HCT116 (cell line): ENCODE measurements around the gene AATF. TPM values are rescaled to one million over a fixed set of nuclear protein-coding genes. Genes with fewer than 3 reads are reported as not detected.

Source experiments
- ATAC-seq: fragments of 200-7000 bp; cut with Tn5 transposase; 2 replicates; pipeline ENCODE4 v1.9.1; 2020; ENCODE audit warnings: mild to moderate bottlenecking, moderate library complexity
- BruUV-seq: library from RNA; stranded (reverse); fragments of 400-500 nt; replicated peaks from 2 replicates; lab custom pipeline; 2021; lab: Mats Ljungman, UMichigan
- CTCF ChIA-PET: fragments of 300-600 bp; sonication (Branson Sonifier 250); formaldehyde crosslinking; loops from one replicate; lab custom pipeline; 2021; ENCODE audit warnings: antibody characterized with exemption; lab: Charles Lee
- POLR2A ChIA-PET: fragments of 300-600, 350-600 bp; sonication (Branson Sonifier 250); formaldehyde crosslinking; loops from one replicate; lab custom pipeline; 2021; ENCODE audit warnings: antibody characterized with exemption; lab: Charles Lee
- RAD21 ChIA-PET, 2 experiments: fragments of 300-600 bp; sonication (Branson Sonifier 250); formaldehyde crosslinking; loops; one replicate each; lab custom pipeline; 2023; ENCODE audit warnings: low total read pairs in 2 of 2; ENCODE audit not compliant: uncharacterized antibody in 2 of 2, unreplicated experiment in 2 of 2, low non-redundant PET in 1 of 2; lab: Charles Lee
- DNase-seq: peaks from one replicate; pipeline ENCODE4 v3.0.0-alpha.2; 2010; ENCODE audit warnings: low read depth, low spot score
- H2AFZ ChIP-seq: fragments of 200-600 bp; shearing (Covaris generic), sonication (generic); 2 replicates; pipeline ENCODE4 v1.6.1; 2017; ENCODE audit warnings: low read depth, mixed run types, mixed read lengths, antibody characterized with exemption, low read length; ENCODE audit not compliant: poor library complexity, severe bottlenecking
- H3K27ac ChIP-seq: 2 replicates; pipeline ENCODE4 v1.5.1; 2012; ENCODE audit warnings: low read depth, low read length
- H3K27me3 ChIP-seq: fragments of 200-600 bp; sonication (generic); 2 replicates; pipeline ENCODE4 v1.6.1; 2016; ENCODE audit warnings: mixed run types, low read length, mixed read lengths; ENCODE audit not compliant: insufficient read depth
- H3K36me3 ChIP-seq, 2 experiments: fragments of 200-500 bp in 1 of 2; fragments of 200-600 bp in 1 of 2; sonication (Bioruptor generic) in 1 of 2; sonication (generic) in 1 of 2; 2 replicates each; pipeline versions ENCODE4 v1.5.1 to v1.6.1; 2014 to 2016; ENCODE audit warnings: low read length in 2 of 2, inconsistent platforms in 1 of 2, mixed read lengths in 1 of 2, mixed run types in 1 of 2; ENCODE audit not compliant: insufficient read depth in 2 of 2, control insufficient read depth in 1 of 2
- H3K4me1 ChIP-seq, 2 experiments: fragments of 200-600 bp in 1 of 2; sonication (generic) in 1 of 2; 2 replicates each; pipeline versions ENCODE4 v1.5.1 to v1.6.1; 2012 to 2017; ENCODE audit warnings: low read length in 2 of 2, inconsistent platforms in 1 of 2, mild to moderate bottlenecking in 1 of 2, mixed read lengths in 1 of 2, mixed run types in 1 of 2, moderate library complexity in 1 of 2; ENCODE audit not compliant: insufficient read depth in 2 of 2, control insufficient read depth in 1 of 2
- H3K4me2 ChIP-seq: fragments of 200-600 bp; sonication (generic); 2 replicates; pipeline ENCODE4 v1.6.1; 2017; ENCODE audit warnings: mixed run types, low read length, mixed read lengths
- H3K4me3 ChIP-seq, 2 experiments: fragments of 200-600 bp in 1 of 2; sonication (generic) in 1 of 2; replicated peaks in 1 of 2; 2 replicates each; pipeline ENCODE4 v1.5.1; 2011 to 2016; ENCODE audit warnings: low read length in 2 of 2, control low read depth in 1 of 2, low read depth in 1 of 2, mild to moderate bottlenecking in 1 of 2, mixed read lengths in 1 of 2, mixed run types in 1 of 2
- H3K79me2 ChIP-seq: fragments of 200-600 bp; sonication (generic); 2 replicates; pipeline ENCODE4 v1.6.1; 2017; ENCODE audit warnings: mild to moderate bottlenecking, mixed run types, low read length, moderate library complexity, mixed read lengths; ENCODE audit not compliant: insufficient read depth
- H3K9ac ChIP-seq: fragments of 200-600 bp; sonication (generic); 2 replicates; pipeline ENCODE4 v1.6.1; 2016; ENCODE audit warnings: low read length, mixed read lengths
- H3K9me2 ChIP-seq: fragments of 200-600 bp; sonication (generic), shearing (Covaris generic); 2 replicates; pipeline ENCODE4 v1.6.1; 2017; ENCODE audit warnings: mixed run types, mild to moderate bottlenecking, moderate library complexity; ENCODE audit not compliant: insufficient read depth
- H3K9me3 ChIP-seq, 2 experiments: fragments of 200-500 bp in 1 of 2; fragments of 200-600 bp in 1 of 2; sonication (Bioruptor generic) in 1 of 2; sonication (generic) in 1 of 2; 2 replicates each; pipeline ENCODE4 v1.6.1; 2014 to 2017; ENCODE audit warnings: low read length in 2 of 2, mixed read lengths in 2 of 2, inconsistent platforms in 1 of 2, low read depth in 1 of 2, mild to moderate bottlenecking in 1 of 2, mixed run types in 1 of 2, moderate library complexity in 1 of 2; ENCODE audit not compliant: control insufficient read depth in 1 of 2, insufficient read depth in 1 of 2
- H4K20me1 ChIP-seq: fragments of 200-600 bp; sonication (generic), shearing (Covaris generic); 2 replicates; pipeline ENCODE4 v1.6.1; 2017; ENCODE audit warnings: mixed run types, mild to moderate bottlenecking, moderate library complexity; ENCODE audit not compliant: insufficient read depth
- ATF3 ChIP-seq: IDR thresholded peaks from 2 replicates; pipeline ENCODE4 v1.6.1; 2012
- EGR1 ChIP-seq: IDR thresholded peaks from 2 replicates; pipeline ENCODE4 v1.6.1; 2012; ENCODE audit warnings: low read depth
- ELF1 ChIP-seq: IDR thresholded peaks from 2 replicates; pipeline ENCODE4 v1.6.1; 2012; ENCODE audit warnings: low read depth, borderline replicate concordance
- EZH2 ChIP-seq: fragments of 200-600 bp; sonication (generic); IDR thresholded peaks from 2 replicates; pipeline ENCODE4 v1.6.1; 2017; ENCODE audit warnings: antibody characterized with exemption, mixed run types
- EZH2phosphoT487 ChIP-seq: fragments of 200-600 bp; IDR thresholded peaks from 2 replicates; pipeline ENCODE4 v1.6.1; 2018; ENCODE audit warnings: antibody characterized with exemption, borderline replicate concordance
- JUND ChIP-seq: IDR thresholded peaks from 2 replicates; pipeline ENCODE4 v1.6.1; 2012
- MAX ChIP-seq: IDR thresholded peaks from 2 replicates; pipeline ENCODE4 v1.6.1; 2012
- POLR2A ChIP-seq: IDR thresholded peaks from 2 replicates; pipeline ENCODE4 v1.7.0; 2011; ENCODE audit warnings: borderline replicate concordance; ENCODE audit not compliant: insufficient read depth, insufficient read length; ENCODE audit errors: extremely low read depth
- POLR2AphosphoS5 ChIP-seq: IDR thresholded peaks from 2 replicates; pipeline ENCODE4 v1.6.1; 2011; ENCODE audit warnings: mild to moderate bottlenecking, low read depth, low read length, moderate library complexity
- RAD21 ChIP-seq: IDR thresholded peaks from 2 replicates; pipeline ENCODE4 v1.6.1; 2012; ENCODE audit warnings: low read depth, mild to moderate bottlenecking
- REST ChIP-seq: IDR thresholded peaks from 2 replicates; pipeline ENCODE4 v1.6.1; 2012; ENCODE audit warnings: low read depth
- SIN3A ChIP-seq: IDR thresholded peaks from 2 replicates; pipeline ENCODE4 v1.6.1; 2012; ENCODE audit warnings: low read depth
- SP1 ChIP-seq: IDR thresholded peaks from 2 replicates; pipeline ENCODE4 v1.6.1; 2012; ENCODE audit warnings: low read depth
- ZBTB33 ChIP-seq: IDR thresholded peaks from 2 replicates; pipeline ENCODE4 v1.6.1; 2011; ENCODE audit warnings: mild to moderate bottlenecking, low read length, moderate library complexity; ENCODE audit not compliant: insufficient replicate concordance; ENCODE audit errors: extremely low read depth
- ZFX ChIP-seq: fragments of 450-650 bp; IDR thresholded peaks from 2 replicates; pipeline ENCODE4 v1.6.1; 2017
- ZNF274 ChIP-seq: fragments of 200-500 bp; sonication (Bioruptor generic); IDR thresholded peaks from 2 replicates; pipeline ENCODE4 v1.6.1; 2014; ENCODE audit warnings: mild to moderate bottlenecking, low read depth, low read length, inconsistent platforms
- intact Hi-C: fragments of 100-400 bp; cut with micrococcal nuclease; formaldehyde crosslinking; loops from 2 replicates; pipeline ENCODE4 v1.10.0; 2022
- total RNA-seq: library from RNA; stranded (reverse); gene quantifications from one replicate; pipeline ENCODE4 v1.2.1, GENCODE V29; 2021; ENCODE audit not compliant: unreplicated experiment
- TF ChIP-seq, protein P1 (sequence below), 3 experiments: fragments of 200-600 bp in 1 of 3; sonication (generic) in 1 of 3; IDR thresholded peaks in 2 of 3; conservative IDR thresholded peaks in 1 of 3; 2 replicates each; pipeline ENCODE4 v1.5.1; 2012 to 2017; ENCODE audit warnings: low read depth in 2 of 3, low read length in 2 of 3, antibody characterized with exemption in 1 of 3, borderline replicate concordance in 1 of 3, control low read depth in 1 of 3, mild to moderate bottlenecking in 1 of 3, mixed read lengths in 1 of 3, mixed run types in 1 of 3, moderate library complexity in 1 of 3; ENCODE audit not compliant: insufficient read depth in 1 of 3

The AATF gene
- total RNA-seq, 1 experiment from 2014 or later, result 105 TPM

DNA sequence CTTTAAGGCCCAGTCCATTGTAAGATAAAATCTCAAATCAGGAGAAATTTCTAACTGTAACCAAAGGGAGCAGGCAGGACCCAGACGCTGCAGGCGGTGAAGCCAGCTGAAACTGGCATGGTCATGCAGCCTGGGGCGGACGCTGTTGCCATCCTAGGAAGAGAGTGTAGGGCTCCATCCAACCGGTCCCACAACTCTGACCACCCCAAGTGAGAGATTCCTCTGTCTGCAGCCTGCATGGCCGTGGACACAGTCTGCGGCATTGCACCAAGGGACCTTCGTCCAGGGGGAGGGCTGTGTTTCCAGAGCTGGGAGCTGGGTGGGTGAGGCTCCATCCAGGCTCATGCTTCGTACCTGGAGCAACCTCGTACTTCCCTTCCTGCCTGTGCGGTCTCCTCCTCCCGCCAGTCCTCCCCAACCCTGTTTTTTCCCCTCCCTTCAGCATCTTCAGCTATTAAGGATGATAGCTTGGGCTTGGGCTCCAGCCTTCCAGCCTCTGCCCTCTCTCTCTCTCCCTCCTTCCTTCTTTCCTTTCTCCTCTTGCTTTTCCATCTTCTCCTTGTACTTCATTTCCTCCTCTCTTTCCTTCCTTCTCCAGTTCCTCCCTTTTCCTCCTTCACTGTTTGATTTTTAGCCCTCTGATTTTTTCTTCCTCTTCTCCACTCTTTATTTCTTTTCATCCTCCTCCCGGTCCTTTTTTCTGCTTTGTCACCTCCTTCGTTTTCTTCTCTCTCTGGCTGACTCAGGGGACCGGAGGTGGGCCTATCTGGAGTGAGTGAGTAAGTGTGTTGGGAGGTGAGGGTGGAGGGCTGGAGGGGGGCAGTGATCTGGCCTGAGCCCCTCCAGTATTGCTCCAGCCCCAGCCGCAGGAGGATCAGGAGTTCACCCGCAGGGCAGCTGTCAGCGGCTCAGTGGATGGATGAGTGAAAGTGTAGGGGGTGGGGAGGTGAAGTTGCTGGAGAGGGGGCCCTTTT is 28.4 kb upstream of the AATF start:
- Histone ChIP-seq H3K9ac (peak overlapping the region; percentile 70), H3K27me3 (no peaks in the 10 kb centered on the region), H3K4me3 (peak overlapping the region; percentile 29 to 52), H3K4me1 (peaks cover 62 to 74% of the 10 kb centered on the region in 2 experiments), H3K9me2 (no peaks in the 10 kb centered on the region), H4K20me1 (no peaks in the 10 kb centered on the region), H3K9me3 (no peaks in the 10 kb centered on the region), H3K79me2 (no peaks in the 10 kb centered on the region), H2AFZ (no peak overlapping the region), H3K36me3 (no peaks in the 10 kb centered on the region), H3K27ac (peak overlapping the region; percentile 100), H3K4me2 (peak overlapping the region; percentile 91)
- BruUV-seq, result no TSS peak
- ChIA-PET POLR2A (interaction anchor here (0.7 to 1.6 kb wide), 9 partner anchors 13 to 92 kb away, joined by 3 to 5 read pairs (median 3); partner anchors contain the start of gene AATF), CTCF (interaction anchor here (1.1 to 1.2 kb wide), 2 partner anchors 126 to 128 kb away, joined by 3 to 4 read pairs; no protein-coding TSS in a partner anchor), RAD21 (no interaction called here)
- ATAC-seq (peak; percentile 47), DNase-seq (peak; percentile 43)
- intact Hi-C loops, result loop anchor here (2.0 kb wide), 2 partner anchors 28 to 70 kb away; partner anchors contain the start of gene AATF
- TF ChIP-seq MAX, result no peak
- no peak for TF ChIP-seq SIN3A
- TF ChIP-seq ZNF274, result no peak
- no peak for TF ChIP-seq ATF3
- peak; percentile 40; the same call in 1 of the 2 replicates for TF ChIP-seq POLR2AphosphoS5
- no peak for TF ChIP-seq ZBTB33
- TF ChIP-seq EZH2phosphoT487, result no peak
- TF ChIP-seq, protein P1, sequence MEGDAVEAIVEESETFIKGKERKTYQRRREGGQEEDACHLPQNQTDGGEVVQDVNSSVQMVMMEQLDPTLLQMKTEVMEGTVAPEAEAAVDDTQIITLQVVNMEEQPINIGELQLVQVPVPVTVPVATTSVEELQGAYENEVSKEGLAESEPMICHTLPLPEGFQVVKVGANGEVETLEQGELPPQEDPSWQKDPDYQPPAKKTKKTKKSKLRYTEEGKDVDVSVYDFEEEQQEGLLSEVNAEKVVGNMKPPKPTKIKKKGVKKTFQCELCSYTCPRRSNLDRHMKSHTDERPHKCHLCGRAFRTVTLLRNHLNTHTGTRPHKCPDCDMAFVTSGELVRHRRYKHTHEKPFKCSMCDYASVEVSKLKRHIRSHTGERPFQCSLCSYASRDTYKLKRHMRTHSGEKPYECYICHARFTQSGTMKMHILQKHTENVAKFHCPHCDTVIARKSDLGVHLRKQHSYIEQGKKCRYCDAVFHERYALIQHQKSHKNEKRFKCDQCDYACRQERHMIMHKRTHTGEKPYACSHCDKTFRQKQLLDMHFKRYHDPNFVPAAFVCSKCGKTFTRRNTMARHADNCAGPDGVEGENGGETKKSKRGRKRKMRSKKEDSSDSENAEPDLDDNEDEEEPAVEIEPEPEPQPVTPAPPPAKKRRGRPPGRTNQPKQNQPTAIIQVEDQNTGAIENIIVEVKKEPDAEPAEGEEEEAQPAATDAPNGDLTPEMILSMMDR (IDR thresholded peaks at IDR 0.05 in 2 of 3, conservative IDR thresholded peaks at IDR 0.05 in 1 of 3; ENCODE audit: borderline replicate concordance in 1 of 3, insufficient read depth in 1 of 3, low read depth in 2 of 3, low read length in 2 of 3), result no peak
- no peak for TF ChIP-seq EGR1
- TF ChIP-seq POLR2A, result no peak
- no peak for TF ChIP-seq ZFX
- TF ChIP-seq RAD21, result no peak
- peak; percentile 77; the same call in 1 of the 2 replicates for TF ChIP-seq SP1
- no peak for TF ChIP-seq REST
- TF ChIP-seq JUND, result peak; percentile 63
- no peak for TF ChIP-seq ELF1
- TF ChIP-seq EZH2, result no peak
